ENCODE measurements around the gene IRF2BP1.
"Not testable (repeated sequence)": the region's sequence is repeated elsewhere in the genome, so short reads cannot be mapped to it uniquely, and the experiment has no call there.

The IRF2BP1 gene

DNA sequence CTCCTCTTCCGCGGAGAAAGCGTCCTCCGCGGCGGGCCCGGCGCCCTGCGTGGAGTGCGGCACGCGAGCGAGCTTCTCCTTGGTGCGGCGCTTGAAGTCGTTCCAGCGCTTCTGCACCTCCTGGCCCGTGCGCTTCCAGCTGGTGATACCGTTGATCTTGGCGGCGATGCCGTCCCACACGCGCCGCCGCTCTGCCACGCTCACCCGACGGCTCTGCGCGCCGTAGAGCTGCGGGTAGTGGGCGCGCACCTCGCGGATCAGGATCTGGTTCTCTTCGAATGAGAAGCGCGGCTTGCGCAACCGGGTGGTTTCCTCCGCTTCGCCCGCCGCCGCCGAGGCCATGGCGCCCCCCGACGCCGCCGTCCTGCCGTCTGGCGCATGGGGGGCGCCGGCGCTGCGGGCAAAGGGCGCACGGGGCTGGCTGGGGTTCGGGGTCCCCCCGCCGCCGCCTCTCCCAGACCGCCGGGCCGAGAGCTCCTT is 15.5 kb upstream of the IRF2BP1 start:
- H3K27ac ChIP-seq (ENCODE audit: low read depth, low read length), result no peak overlapping the region
- peak overlapping the region; percentile 93 for H3K4me3 ChIP-seq (ENCODE audit: low read depth, low read length)
- no peaks in the 10 kb centered on the region for H3K9me3 ChIP-seq (ENCODE audit: control insufficient read depth, insufficient read depth, low read depth, low read length)
- H3K27me3 ChIP-seq (ENCODE audit: control insufficient read depth, insufficient read depth, low read length), result peaks cover 18% of the 10 kb centered on the region
- peaks cover 12% of the 10 kb centered on the region; the same call in 1 of the 2 replicates for H3K36me3 ChIP-seq (ENCODE audit: control insufficient read depth, insufficient read depth, low read length)
- H3K4me1 ChIP-seq (ENCODE audit: control insufficient read depth, insufficient read depth, low read length), result no peaks in the 10 kb centered on the region
- peak overlapping the region; percentile 43 for H3K9ac ChIP-seq (ENCODE audit: low read length)

DNA sequence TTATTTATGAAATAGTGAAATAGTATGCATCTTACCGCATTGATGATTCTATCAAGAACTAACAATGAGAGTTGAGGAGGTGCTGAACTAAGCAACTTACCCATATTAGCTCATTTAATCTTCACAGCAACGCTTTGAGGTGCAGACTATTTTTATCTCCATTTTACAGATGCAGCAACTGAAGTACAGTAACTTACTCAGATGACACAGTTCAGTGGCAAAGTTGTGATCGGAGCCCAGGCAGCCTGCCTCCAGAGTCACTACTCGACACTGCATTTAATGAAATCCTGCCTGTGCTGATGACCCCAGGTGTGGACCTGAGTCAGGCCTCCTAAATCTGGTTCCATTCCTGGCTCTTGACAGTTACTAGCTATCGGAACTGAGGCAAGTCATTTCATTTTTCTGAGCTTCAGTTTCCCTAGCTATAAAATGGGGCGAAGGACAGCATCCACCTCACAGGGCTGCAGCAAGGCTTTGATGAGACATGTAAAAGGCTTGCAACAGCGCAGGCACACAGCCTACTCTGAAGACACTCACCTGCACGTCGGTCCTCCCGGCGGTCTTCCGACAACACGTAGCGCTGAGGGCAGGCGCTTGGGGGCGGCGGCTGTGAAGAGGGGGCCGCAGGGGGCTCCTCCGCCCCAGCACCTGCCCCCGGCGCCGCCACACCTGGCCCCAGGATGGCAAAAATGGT is 14.9 kb upstream of the IRF2BP1 start:
- H3K27me3 ChIP-seq (ENCODE audit: control insufficient read depth, insufficient read depth, low read length), result peaks cover 18% of the 10 kb centered on the region
- no peak overlapping the region for H3K27ac ChIP-seq (ENCODE audit: low read depth, low read length)
- peak overlapping the region; percentile 93 for H3K4me3 ChIP-seq (ENCODE audit: low read depth, low read length)
- no peaks in the 10 kb centered on the region for H3K4me1 ChIP-seq (ENCODE audit: control insufficient read depth, insufficient read depth, low read length)
- peaks cover 12% of the 10 kb centered on the region; the same call in 1 of the 2 replicates for H3K36me3 ChIP-seq (ENCODE audit: control insufficient read depth, insufficient read depth, low read length)
- H3K9me3 ChIP-seq (ENCODE audit: control insufficient read depth, insufficient read depth, low read depth, low read length), result no peaks in the 10 kb centered on the region
- no peak overlapping the region for H3K9ac ChIP-seq (ENCODE audit: low read length)

DNA sequence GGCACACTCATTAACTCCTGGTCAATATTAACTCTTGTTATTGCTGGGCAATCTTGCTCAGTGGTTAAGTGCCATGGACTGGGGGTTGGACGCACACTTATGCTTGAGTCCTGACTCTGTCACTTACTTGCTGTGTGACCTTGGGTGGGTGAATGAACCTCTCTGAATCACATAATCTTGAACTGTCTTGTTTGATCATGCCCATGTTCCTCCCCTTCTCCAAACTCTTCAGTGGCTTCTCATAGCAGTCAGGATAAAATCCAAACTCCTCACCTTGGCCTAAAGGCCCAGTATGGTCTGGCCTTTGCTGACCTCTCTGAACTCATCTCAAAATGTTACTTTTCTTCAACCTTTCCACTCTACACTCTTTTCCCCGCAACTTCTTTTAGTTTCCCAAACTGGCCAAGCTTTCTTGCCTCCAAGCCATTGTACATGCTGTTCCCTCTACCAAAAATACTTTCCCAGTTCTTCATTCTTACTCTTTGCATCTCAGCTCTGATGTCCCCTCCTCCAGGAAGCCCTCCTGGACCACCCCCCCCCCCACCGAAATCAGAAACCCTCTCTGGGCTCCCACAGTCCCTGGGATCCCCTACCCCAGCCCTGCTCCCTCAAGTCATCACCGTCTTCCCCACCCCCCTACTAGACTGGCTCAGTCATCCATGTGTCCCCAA is 14.1 kb upstream of the IRF2BP1 start:
- Histone ChIP-seq H3K4me1 (ENCODE audit: control insufficient read depth, insufficient read depth, low read length) (no peaks in the 10 kb centered on the region), H3K36me3 (ENCODE audit: control insufficient read depth, insufficient read depth, low read length) (peaks cover 16% of the 10 kb centered on the region; the same call in 1 of the 2 replicates), H3K27me3 (ENCODE audit: control insufficient read depth, insufficient read depth, low read length) (peaks cover 18% of the 10 kb centered on the region), H3K27ac (ENCODE audit: low read depth, low read length) (no peak overlapping the region), H3K9me3 (ENCODE audit: control insufficient read depth, insufficient read depth, low read depth, low read length) (no peaks in the 10 kb centered on the region), H3K4me3 (ENCODE audit: low read depth, low read length) (no peak overlapping the region), H3K9ac (ENCODE audit: low read length) (no peak overlapping the region)

DNA sequence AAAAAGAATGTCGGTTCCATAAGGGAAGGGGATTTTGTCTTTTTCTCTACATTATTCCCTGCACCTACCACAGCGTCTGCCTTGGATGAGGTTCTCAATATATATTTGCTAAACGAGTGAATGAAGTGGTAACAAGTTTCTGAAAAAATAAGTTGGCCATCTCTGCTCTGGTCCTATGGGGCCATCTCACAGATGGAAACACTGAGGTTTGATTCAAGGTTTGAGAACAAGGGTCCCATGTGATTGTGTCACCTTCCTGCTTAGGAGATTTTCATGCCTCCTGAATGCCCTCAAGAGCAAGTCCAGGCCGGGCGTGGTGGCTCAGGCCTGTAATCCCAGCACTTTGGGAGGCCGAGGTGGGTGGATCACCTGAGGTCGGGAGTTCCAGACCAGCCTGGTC is 13.3 kb upstream of the IRF2BP1 start:
- no peak overlapping the region for H3K9ac ChIP-seq (ENCODE audit: low read length)
- no peak overlapping the region for H3K27ac ChIP-seq (ENCODE audit: low read depth, low read length)
- peaks cover 16% of the 10 kb centered on the region; the same call in 1 of the 2 replicates for H3K36me3 ChIP-seq (ENCODE audit: control insufficient read depth, insufficient read depth, low read length)
- H3K4me3 ChIP-seq (ENCODE audit: low read depth, low read length), result no peak overlapping the region
- no peaks in the 10 kb centered on the region for H3K9me3 ChIP-seq (ENCODE audit: control insufficient read depth, insufficient read depth, low read depth, low read length)
- H3K27me3 ChIP-seq (ENCODE audit: control insufficient read depth, insufficient read depth, low read length), result peaks cover 18% of the 10 kb centered on the region
- no peaks in the 10 kb centered on the region for H3K4me1 ChIP-seq (ENCODE audit: control insufficient read depth, insufficient read depth, low read length)

DNA sequence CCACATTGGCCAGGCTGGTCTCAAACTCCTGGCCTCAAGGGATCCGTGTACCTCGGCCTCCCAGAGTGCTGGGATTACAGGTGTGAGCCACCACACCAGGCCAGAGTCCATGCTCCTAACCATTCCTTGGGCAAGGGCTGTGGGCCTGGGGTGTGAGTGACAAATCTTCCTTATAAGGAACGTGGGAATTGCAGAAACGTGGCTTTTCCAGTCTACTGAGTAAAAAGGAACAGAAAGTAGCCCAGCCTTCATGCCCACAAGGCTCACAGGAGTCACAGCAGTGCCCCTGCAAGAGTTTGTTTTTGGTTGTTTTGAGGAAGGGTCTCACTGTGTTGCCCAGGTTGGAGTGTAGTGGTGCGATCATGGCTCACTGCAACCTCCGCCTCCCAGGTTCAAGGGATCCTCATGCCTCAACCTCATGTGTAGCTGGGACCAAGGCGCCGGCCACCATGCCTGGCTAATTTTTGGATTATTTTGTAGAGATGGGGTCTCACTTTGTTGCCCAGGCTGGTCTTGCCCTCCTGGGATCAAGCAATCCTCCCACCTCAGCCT is 11.4 kb upstream of the IRF2BP1 start:
- Histone ChIP-seq H3K4me1 (ENCODE audit: control insufficient read depth, insufficient read depth, low read length) (no peaks in the 10 kb centered on the region), H3K9ac (ENCODE audit: low read length) (no peak overlapping the region)

DNA sequence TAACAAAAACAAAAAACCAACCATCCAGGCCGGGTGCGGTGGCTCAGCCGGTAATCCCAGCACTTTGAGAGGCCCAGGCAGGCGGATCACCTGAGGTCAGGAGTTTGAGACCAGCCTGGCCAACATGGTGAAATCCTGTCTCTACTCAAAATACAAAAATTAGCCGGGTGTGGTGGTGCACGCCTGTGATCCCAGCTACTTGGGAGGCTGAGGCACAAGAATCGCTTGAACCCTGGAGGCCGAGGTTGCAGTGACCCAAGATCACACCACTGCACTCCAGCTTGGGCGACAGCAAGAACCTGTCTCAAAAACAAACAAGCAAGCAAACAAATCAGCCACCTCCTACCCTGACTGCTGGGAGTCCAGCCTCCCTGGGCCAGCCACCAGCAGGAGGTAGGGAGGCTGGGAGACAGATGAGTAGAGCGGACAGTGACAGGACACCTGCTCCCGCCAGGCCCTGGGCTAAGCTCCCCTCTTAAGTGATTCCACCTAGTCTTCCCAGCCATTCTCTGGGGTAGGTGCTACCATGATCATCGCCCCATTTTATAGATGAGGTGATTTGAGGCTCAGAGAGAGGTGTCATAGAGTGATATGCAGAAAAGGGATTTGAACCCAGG is 10.2 kb upstream of the IRF2BP1 start:
- H3K4me1 ChIP-seq (ENCODE audit: control insufficient read depth, insufficient read depth, low read length); H3K27ac ChIP-seq (ENCODE audit: low read depth, low read length): not testable (repeated sequence)

More for the DNA sequence above, 11.4 kb upstream of the IRF2BP1 start:
- peaks cover 18% of the 10 kb centered on the region for H3K27me3 ChIP-seq (ENCODE audit: control insufficient read depth, insufficient read depth, low read length)
- peaks cover 16% of the 10 kb centered on the region; the same call in 1 of the 2 replicates for H3K36me3 ChIP-seq (ENCODE audit: control insufficient read depth, insufficient read depth, low read length)
- no peak overlapping the region for H3K4me3 ChIP-seq (ENCODE audit: low read depth, low read length)
- H3K9me3 ChIP-seq (ENCODE audit: control insufficient read depth, insufficient read depth, low read depth, low read length), result no peaks in the 10 kb centered on the region
- H3K27ac ChIP-seq (ENCODE audit: low read depth, low read length), result no peak overlapping the region

DNA sequence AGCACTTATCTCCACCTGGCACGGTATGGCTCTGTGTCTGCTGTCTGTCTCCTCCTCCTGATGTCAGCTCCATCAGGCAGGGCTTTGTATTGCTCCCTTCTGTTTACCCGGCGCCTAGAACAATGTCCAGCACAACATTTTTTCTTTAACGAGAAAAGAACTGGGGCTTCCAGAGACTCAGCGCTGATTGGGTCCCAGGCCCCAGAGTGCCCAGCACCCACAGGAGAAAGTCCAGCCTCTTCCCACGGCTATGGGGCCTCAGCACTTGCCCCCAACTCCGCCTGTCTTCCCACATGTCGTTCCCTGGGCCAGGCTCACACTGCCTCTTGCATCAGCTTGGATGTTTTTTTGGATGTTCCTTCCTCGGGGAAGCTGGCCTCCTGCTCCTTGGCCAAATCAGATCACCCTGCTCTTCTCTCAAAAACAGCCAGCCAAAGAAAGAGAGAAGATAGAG is 9.6 kb upstream of the IRF2BP1 start:
- H3K36me3 ChIP-seq (ENCODE audit: control insufficient read depth, insufficient read depth, low read length), result peaks cover 16% of the 10 kb centered on the region; the same call in 1 of the 2 replicates
- no peaks in the 10 kb centered on the region for H3K4me1 ChIP-seq (ENCODE audit: control insufficient read depth, insufficient read depth, low read length)
- no peak overlapping the region for H3K27ac ChIP-seq (ENCODE audit: low read depth, low read length)
- no peaks in the 10 kb centered on the region for H3K9me3 ChIP-seq (ENCODE audit: control insufficient read depth, insufficient read depth, low read depth, low read length)
- no peak overlapping the region for H3K4me3 ChIP-seq (ENCODE audit: low read depth, low read length)
- H3K27me3 ChIP-seq (ENCODE audit: control insufficient read depth, insufficient read depth, low read length), result peaks cover 2% of the 10 kb centered on the region
- H3K9ac ChIP-seq (ENCODE audit: low read length), result no peak overlapping the region

More for the DNA sequence above, 10.2 kb upstream of the IRF2BP1 start:
- H3K9ac ChIP-seq (ENCODE audit: low read length); H3K9me3 ChIP-seq (ENCODE audit: control insufficient read depth, insufficient read depth, low read depth, low read length); H3K4me3 ChIP-seq (ENCODE audit: low read depth, low read length); H3K27me3 ChIP-seq (ENCODE audit: control insufficient read depth, insufficient read depth, low read length): not testable (repeated sequence)
- H3K36me3 ChIP-seq (ENCODE audit: control insufficient read depth, insufficient read depth, low read length), result peaks cover 16% of the 10 kb centered on the region; the same call in 1 of the 2 replicates

DNA sequence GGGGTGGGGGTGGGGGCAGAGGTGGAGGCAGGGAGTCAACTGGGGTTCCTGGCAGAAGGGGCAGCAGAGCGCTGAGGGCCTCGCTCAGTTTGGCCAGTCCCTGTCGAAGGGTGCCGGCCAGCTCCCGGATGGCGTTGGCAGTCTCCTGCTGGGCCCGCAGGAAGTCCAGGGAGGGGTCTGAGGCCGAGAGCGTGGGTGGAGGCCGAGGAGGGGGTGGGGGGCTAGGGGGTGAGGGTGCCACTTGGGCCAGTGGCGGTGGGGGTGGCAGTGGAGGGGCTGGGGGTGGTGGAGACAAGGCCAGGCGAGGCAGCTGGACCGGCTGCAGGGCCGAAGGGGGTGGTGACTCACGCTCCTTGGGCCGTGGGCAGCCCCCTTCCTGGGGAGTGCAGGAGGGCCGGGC is 4.9 kb upstream of the IRF2BP1 start:
- H3K4me1 ChIP-seq (ENCODE audit: control insufficient read depth, insufficient read depth, low read length), result peaks cover 4% of the 10 kb centered on the region; the same call in 1 of the 2 replicates
- no peaks in the 10 kb centered on the region for H3K9me3 ChIP-seq (ENCODE audit: control insufficient read depth, insufficient read depth, low read depth, low read length)
- peaks cover 4% of the 10 kb centered on the region; the same call in 1 of the 2 replicates for H3K36me3 ChIP-seq (ENCODE audit: control insufficient read depth, insufficient read depth, low read length)
- no peak overlapping the region for H3K4me3 ChIP-seq (ENCODE audit: low read depth, low read length)
- H3K27ac ChIP-seq (ENCODE audit: low read depth, low read length), result no peak overlapping the region
- no peaks in the 10 kb centered on the region for H3K27me3 ChIP-seq (ENCODE audit: control insufficient read depth, insufficient read depth, low read length)
- H3K9ac ChIP-seq (ENCODE audit: low read length), result no peak overlapping the region

DNA sequence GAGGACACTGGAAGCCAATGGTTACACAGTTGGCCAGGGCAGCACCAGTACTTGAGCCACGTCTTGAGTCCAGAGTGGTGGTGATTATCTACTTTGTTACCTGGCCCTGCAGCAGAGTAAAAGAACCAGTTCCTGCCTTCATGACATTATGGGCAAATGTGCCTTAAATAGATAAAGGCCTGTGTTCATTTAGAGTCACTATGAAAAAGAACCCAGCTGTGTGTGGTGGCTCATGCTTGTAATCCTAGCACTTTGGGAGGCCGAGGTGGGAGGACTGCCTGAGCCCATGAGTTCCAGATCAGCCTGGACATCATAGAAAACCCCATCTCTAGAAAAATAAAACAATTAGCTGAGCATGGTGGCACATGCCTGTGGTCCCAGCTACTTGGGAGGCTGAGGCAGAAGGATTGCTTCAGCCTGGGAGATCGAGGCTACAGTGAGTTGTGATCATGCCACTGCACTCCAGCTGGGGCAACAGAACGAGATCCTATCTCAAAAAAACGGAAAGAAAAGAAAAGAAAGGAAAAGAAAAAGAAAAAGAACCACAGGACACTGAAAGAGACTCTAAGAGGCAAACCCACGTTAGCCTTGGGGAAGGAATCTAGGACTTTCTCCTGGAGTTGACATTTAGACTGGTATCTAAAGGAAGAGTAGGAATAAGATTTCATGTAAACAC is 3.4 kb upstream of the IRF2BP1 start:
- no peaks in the 10 kb centered on the region for H3K9me3 ChIP-seq (ENCODE audit: control insufficient read depth, insufficient read depth, low read depth, low read length)
- H3K36me3 ChIP-seq (ENCODE audit: control insufficient read depth, insufficient read depth, low read length), result no peaks in the 10 kb centered on the region
- H3K4me3 ChIP-seq (ENCODE audit: low read depth, low read length), result no peak overlapping the region
- H3K9ac ChIP-seq (ENCODE audit: low read length), result no peak overlapping the region
- H3K27ac ChIP-seq (ENCODE audit: low read depth, low read length), result no peak overlapping the region
- peaks cover 10% of the 10 kb centered on the region for H3K4me1 ChIP-seq (ENCODE audit: control insufficient read depth, insufficient read depth, low read length)
- no peaks in the 10 kb centered on the region for H3K27me3 ChIP-seq (ENCODE audit: control insufficient read depth, insufficient read depth, low read length)

DNA sequence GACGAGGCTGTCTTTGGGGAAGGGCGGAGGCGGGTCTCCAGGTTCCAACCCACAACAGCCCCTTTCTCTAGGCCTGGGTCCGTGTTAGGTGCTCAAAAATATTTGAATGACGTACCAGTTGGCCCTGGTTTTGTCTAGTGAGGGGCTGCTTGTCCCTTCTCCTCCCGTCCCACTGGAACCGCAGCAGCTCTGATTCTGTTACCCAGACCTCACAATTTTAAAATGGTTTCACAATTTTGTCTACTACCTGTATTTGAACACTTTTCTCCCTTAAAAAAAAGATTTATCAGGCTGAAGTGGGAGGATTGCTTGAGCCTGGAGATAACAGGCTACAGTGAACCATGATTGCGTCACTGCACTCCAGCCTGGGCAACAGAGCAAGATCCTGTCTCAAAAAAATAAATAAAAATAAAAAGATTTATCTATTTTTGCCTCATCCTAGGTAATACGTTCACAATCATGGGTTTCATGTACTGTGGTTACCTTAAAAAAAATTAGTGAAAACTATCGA is 1.3 kb upstream of the IRF2BP1 start:
- no peaks in the 10 kb centered on the region for H3K9me3 ChIP-seq (ENCODE audit: control insufficient read depth, insufficient read depth, low read depth, low read length)
- peak overlapping the region; percentile 78 for H3K27ac ChIP-seq (ENCODE audit: low read depth, low read length)
- H3K9ac ChIP-seq (ENCODE audit: low read length), result peak overlapping the region; percentile 85
- H3K27me3 ChIP-seq (ENCODE audit: control insufficient read depth, insufficient read depth, low read length), result no peaks in the 10 kb centered on the region
- H3K4me1 ChIP-seq (ENCODE audit: control insufficient read depth, insufficient read depth, low read length), result peaks cover 23% of the 10 kb centered on the region
- no peaks in the 10 kb centered on the region for H3K36me3 ChIP-seq (ENCODE audit: control insufficient read depth, insufficient read depth, low read length)
- H3K4me3 ChIP-seq (ENCODE audit: low read depth, low read length), result peak overlapping the region; percentile 90

All from HUES6 (cell line).